Measurements from ENCODE around the gene KCNQ2.
"Not testable (repeated sequence)": the region's sequence is repeated elsewhere in the genome, so short reads cannot be mapped to it uniquely, and the experiment has no call there.

Gene KCNQ2

DNA sequence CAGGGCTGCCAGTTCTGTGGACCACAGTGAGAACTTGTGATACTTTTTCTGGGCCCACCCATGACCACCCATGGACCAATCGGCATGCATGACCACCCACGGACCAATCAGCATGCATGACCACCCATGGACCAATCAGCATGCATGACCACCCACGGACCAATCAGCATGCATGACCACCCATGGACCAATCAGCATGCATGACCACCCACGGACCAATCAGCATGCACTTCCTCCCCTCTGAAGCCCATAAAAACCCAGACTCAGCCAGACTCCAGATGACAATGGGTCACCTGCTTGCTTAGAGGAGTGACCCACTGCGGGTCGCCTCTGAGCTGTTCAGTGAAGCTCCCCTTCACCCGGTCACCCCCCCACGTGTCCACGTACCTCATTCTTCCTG, 92.6 kb downstream of the KCNQ2 start:
- DNase-seq = not testable (repeated sequence)

DNA sequence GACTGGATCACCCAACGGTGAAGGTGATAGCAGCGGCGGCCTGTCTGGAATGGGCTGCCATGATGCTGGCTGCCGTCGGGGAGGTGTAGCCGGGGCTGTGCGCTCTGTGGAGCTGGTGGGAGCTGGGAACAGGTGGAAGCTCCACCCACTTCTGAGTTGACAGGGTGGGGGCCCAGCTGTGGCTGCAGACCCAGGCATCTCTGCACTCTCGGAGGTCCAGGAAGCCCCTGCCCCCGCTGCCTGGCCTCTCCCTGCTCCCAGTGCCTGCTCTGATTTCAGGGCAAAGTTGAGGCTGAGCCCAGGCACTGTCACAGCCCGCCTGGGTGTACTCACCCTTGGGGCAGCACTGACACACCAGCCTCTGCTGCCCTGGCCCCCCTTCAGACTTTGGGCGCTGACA, 93.2 kb downstream of the KCNQ2 start:
- no peak for DNase-seq

DNA sequence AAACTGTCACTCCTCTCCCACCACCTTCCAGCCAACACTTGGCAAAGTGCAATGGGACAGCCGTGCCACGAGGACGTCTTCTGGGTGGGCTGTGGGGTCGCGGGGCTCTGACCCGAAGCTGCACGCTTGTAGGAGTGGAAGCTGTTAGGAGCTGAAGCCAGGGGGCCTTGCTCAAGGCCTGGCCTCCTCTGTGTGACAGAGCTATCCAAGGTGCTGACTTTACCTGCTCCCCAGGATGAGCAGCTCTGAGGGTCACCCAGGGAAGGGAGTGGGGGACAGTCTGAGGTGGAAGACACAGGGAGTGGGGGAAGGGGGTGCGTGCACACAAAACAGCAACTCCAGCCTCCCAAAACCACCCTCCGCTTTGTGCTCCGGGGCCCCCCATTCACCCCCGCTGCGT, 93.8 kb downstream of the KCNQ2 start:
- DNase-seq = no peak

DNA sequence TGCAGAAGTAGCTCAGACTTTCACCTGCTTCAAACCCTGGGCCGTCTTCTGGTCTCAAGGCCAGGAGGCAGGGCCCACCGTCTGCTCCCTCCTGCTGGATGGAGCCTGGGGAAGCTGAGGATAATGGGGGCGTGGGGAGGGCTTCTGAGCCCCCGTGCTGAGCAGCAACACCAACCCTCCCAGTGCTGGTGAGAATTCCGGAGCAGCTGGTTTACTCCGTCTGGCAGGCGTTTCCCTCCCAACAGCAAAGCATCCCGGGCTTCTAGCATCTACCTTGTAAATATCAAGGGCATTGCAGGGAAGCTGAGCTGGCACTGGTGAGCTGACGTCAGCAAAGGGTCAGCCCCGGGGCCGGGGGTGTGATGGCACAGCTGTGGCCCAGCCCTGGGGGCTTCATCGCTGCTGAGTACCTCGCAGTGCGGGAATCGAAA, 94.5 kb downstream of the KCNQ2 start:
- no peak for DNase-seq

DNA sequence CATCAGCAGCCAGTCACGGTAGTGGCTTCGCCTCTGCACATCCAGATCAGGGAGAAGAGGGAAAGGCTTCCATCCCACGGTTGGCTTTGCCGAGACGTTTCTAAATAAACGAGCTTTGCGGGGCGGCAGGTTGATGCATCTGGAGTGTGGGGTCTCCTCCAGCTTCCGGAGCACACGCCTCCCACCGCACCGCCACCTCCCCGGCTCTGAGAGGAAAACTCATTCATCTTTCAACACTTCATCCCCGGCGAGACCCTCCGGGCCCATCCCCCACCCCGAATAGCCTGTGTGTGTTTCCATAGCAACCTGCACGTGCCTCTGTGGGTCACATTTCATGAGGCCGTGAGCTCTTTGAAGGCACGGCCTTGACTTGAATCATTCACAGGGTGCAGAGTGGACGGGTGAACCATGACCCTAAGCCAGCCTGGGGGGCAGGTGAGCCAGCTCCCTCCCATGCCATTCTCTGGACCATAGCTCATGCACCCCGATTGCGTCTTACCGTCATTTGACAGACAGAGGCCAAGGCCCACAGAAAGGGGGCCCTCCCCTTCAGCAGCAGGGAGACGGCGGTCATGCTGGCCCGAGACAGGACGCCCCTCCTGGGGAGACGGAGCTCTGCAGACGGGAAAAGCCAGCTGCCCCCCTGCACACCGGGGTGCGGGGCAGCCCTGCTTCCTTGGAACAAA, 95.1 kb downstream of the KCNQ2 start:
- DNase-seq = no peak

DNA sequence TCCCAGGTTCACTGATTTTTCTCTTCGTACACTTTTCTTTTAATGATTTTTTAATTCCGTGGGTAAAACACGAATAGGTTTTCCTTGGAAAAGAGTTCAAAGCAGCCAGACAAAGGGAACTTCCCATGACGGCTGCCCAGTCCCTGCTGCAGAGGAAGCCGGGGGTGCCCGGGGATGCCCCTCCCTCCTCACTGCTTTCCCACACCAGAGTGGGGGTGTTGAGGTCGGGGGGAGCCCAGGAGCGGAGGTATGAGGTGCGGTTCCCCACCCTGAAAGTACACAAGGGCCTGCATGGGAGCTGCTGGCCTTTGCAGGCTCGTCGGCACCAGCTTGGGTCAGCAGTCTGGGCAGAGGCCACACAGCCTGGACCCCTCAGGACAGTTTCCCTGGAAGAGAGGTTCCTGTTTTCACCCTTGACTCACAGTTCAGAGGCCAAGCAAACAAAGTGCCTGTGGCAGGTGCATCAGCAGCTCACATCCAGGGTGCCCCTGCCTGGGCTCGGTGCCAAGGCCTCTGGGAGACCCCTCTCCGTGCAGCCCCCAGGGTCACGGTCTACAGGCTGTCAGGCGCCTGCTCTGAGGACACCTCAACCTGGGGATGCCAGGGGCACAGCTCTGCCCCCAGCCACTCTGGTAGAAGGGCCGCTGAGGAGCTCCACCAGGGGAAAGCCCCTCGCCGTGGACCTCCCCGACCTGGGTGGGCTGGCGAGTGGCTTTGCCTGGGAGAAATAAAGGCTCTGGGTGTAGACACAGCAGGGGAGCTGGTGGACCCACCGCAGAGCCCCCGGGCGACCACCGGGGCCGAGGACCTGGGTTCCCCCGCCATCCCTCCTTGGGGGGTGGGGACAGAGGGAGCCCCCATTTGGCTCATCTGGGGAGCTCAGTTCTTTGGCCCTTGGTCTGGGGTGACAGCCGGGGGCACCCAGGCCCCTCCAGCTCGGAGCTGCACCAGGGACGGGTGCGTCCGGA, 95.9 kb downstream of the KCNQ2 start:
- DNase-seq = no peak

DNA sequence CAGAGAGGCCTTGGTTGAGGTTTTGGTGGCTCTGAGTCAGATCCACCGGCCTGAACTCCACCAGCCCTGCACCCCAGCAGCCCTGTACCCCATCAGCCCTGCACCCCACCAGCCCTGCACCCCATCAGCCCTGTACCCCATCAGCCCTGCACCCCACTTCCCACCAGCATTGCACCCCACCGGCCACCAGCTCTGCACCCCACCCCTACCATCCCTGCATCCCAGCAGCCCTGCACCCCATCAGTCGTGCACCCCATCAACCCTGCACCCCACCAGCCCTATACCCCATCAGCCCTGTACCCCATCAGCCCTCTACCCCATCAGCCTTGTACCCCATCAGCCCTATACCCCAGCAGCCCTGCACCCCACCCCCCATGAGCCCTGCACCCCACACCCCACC, 97.0 kb downstream of the KCNQ2 start:
- DNase-seq = no peak

DNA sequence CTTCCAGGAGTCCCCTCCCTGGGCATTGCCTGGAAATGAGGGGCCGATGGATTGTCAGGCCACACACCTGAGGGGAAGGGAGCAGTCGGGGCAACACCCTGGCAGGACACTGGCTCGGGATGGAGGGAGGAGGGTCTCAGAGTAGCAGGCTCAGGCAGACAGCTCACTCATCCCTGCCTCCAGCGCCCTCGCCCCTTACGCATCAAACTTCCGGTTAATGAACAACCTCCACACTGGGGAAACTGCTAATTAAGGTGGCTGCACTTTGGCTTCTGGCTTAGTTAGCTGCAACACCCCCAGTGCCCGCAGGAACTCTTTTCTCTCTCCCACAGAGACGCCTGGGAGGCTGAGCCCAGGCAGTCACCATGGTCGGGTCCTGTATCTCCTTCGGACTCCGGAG, 98.0 kb downstream of the KCNQ2 start:
- DNase-seq = no peak

DNA sequence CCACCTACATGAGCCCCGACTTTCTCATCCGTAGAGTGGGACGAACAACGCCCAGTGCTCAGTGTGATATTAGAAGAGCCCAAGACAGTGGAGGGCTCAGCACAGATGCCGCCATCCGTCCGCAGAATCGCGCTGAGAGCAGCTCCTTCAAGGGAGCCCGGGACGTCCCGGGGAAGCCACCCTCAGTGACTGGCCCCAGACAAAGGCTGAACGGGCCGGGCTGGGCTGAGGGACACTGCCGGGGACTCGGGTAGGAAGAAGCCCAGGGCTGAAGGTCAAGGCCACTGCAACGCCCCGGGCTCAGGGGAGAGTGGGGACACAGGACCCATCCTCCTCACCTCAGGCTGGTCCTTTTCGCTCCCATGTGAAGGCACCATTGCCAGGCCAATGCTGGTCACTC, 98.5 kb downstream of the KCNQ2 start:
- no peak for DNase-seq

DNA sequence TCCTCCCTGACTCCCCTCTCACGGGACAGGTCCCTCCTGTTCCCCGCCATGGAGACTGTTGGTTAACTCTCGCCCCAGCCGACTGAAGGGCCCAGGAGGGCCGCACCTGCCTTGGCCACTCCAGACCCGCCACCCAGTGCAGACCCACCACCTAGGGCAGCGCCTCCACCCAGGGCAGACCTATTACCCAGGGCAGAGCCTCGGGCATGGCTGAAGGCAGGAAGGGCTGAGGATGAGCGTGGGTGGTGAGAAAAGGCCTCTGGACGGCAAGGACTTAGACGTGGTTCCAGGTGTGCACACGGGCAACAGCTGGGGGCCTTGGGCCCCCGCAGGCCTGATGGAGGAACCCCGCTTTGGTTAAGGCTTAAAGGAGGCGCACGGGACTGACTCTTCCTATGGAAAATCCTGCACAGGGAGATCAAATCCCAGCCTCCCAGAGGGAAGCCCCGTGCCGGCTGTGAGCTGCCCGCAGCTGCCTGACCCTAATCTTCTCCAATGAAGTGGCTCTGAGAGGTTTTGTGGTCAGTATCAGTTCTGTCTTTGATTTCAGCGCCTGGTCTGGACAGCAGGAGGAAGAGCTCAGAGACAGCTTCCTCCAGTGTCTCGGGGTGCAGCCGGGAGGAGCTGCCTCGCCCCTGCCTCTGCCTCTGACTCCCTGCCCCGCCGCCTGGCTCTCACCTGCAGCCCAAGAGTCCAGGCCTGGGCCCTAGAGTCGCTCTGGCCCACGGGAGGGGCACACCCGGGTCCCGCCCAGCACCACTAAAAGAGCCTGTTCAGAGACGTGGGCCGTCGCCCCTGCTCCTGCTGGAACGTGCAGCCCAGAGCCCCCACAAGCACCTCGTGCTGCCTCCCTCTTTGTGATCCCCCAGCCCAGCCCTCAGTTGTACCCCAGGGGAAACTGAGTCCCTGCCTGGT, 99.2 kb downstream of the KCNQ2 start:
- DNase-seq = no peak

DNA sequence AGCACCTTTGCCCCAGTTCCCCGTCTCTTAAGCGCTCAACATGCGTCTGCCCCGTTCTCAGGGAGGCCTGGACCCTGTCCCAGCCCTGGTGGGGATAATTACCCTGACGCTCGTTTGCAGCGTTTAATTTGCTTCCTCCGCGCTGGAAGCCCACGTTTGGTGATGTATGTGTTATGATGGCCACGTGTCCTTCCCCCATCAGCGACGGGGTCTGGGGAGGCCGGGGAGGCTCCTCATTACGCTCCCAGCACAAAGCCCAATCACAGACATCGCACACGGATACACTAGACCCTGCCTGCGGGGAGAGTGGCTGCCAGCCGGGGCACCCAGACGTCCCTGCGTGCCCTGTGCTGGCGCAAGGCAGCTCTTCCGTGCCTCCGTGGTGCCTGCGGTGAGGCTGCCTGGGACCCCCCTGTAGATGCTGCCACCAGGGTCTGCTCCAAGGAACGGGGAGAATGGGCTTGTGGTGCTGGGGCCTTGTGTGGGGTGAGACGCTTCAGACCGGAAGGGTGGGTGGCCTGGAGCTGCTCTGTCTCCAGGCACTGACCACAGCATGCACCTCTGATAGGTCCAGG, 101.1 kb downstream of the KCNQ2 start:
- DNase-seq = no peak

DNA sequence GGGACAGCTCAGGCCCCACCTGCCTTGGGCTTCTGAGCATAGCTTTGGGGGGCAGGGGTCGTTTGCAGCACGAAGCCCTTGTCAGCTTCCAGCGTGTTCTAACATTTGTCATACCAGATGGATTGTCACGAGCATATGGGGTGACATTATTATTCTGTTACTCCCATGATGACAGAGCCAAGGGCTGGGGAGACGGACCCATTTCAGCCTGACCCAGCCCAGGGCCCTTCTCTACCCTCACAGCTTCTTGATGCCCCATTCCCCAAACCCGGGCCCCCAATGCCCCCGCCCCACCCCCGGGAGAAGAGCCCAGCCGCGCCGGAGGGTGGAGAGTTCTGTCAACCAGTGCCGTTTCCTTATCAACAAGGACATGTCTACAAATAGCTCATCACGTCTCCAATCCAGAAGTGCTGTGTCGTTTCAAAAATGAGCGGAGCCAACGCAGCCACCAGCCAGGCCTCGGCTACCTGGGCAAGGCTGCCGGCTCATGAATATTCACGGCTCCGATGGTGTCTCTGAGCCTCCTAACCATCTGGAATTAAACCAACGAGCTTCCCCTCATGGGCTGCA, 101.8 kb downstream of the KCNQ2 start:
- no peak for DNase-seq

DNA sequence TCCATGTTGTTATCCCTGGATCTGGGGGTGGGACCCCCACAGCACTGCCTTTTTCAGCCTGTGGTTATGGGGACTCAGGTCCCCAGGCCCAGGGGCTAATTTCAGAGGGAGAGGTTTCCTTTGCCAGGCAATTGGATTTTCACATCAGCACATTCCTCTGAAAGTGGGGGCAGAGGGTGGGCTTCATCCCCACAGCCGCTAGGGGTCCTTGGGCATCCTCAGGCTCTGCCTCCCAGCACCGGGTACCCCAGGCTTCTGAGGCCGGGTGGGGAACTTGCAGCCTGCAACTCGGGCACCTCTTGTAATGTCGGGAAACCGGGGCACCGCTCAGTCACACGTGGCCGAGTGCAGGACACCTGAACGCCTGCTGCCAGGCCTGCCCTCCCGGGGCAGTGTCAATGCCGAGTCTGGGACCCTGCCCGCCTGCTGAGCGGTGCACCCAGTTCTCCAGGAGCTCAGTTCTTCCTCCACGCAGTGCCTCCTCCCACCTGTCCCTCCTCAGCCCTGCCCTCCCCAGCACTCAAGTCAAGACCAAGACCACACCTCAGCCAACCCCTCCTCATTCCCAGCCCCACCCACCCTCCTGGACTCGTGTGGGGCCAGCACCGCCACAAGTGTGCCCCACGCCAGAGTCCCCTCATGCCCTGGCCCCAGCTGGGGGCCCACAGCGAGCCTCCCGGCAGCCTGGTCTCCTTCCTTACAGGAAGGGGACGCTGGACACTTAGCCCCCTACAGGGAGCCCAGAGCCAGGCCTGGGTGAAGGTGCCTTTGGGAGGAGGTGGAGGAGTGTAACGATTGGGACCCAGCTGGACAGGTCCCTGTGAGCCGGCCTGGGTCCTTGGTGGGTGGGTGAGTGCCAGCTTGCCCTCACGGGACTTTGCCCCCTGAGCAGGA, 102.5 kb downstream of the KCNQ2 start:
- no peak for DNase-seq

DNA sequence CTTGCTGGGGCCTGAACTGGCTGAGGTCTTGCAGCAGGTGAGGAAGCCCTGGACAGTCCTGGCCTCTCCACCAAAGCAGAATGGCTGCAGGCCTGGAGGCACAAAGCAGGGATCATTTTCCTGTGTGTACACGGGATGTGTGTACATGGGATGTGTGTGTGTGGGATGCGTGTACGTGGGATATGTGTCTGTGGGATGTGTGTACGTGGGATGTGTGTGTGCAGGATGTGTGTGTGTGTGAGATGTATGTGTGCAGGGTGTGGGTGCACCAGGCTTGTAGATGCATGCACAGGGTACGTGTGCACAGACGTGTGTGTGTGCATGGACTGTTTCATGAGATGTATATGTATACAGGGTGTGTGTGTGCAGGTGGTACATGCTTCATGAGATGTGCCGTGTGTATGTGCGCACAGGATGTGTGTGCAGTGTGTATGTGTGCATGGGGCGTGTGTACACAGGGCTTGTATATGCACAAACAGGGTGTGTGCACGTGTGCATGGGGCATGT, 103.4 kb downstream of the KCNQ2 start:
- no peak for DNase-seq

DNA sequence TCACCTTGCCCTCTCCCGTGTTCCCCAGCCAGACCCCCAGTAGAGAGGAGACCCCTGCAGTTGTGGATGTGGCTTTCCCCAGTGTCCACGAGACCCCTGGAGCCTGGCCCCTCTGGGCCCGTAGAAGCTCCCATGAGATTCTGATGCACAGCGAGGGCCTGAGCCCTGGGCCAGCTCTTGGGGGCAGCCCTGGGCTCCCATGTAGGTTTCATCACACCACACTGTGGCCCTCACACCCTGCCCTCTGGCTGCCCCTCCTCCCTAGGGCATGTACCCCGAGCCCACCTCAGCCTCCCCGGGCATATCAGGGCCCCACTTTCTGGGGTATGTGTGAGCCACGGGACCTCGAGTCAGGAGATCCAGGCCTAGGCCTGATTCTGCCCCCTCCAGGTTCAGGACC, 104.3 kb downstream of the KCNQ2 start:
- DNase-seq = no peak

DNA sequence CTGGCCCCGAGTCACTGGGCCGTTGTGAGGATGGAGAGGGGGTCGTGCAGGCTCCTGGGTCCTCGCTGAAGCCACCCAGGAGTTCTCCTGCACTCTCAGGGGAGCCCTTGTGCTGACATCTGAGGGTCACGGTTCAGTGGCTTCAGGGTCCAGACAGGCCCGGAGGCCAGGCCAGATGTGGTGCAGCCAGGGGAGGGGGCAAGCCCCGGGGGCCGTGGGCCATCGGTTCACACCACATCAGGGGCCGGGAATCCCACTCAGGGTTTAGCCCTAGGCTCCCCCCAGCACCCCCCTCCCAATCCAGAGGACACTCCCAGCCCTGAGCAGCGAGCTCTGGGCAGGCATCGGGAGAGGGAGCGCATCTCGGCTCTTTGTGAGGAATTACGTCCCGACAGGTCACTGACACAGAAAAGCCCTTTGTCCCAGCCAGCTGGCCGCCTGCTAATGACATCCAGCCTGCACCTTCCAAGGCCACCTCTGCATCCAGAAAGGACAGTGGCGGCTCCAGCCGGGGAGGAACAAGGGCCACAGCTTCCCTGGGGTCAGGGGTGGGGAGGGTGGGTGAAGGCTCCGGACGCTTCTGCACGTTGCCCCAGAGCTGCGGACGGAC, 104.9 kb downstream of the KCNQ2 start:
- DNase-seq = no peak

DNA sequence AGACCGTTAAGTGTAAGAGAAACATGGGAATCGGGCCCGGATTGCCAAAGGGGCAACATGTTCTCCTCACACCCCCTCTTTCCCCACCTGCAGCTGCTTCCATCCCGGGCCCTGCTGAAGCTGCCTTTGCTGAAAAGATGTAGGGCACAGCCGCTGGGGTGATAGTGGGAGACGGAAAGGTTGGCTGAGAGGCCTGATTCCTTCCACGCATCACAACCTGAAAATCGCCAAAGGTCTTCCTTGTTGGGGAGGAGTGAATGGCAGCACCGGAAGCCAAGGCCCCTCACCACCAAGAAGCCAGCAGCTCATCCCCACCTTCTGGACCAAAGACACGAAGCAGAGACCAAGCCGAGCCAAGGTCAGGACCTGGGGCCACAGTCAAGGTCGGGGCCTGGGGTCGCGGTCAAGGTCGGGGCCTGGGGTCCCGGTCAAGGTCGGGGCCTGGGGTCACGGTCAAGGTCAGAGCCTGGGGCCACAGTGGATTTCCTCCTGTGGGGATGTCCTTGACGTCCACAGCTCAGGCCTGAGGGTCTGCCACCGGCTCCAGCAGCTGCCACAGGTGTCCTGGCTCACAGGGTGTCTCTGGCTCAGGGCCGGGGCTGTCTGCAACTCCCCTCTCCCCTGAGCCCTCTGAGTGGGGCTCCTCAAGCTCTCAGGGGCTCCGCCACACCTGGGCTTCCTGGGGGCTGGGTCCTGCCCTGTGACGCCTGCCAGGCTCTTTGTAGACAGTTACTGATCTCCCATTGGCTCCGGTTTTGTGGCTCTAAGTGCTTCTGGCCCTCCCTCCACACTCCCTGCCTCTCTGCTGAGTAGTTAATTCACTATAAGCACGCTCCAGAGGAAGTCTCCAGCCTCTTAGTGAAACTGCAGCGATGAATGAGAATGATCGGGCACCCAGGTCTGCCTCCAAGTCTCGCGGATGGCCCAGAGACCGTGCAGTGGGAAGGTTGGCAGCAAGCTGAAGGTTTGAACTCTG, 105.8 kb downstream of the KCNQ2 start:
- no peak for DNase-seq

DNA sequence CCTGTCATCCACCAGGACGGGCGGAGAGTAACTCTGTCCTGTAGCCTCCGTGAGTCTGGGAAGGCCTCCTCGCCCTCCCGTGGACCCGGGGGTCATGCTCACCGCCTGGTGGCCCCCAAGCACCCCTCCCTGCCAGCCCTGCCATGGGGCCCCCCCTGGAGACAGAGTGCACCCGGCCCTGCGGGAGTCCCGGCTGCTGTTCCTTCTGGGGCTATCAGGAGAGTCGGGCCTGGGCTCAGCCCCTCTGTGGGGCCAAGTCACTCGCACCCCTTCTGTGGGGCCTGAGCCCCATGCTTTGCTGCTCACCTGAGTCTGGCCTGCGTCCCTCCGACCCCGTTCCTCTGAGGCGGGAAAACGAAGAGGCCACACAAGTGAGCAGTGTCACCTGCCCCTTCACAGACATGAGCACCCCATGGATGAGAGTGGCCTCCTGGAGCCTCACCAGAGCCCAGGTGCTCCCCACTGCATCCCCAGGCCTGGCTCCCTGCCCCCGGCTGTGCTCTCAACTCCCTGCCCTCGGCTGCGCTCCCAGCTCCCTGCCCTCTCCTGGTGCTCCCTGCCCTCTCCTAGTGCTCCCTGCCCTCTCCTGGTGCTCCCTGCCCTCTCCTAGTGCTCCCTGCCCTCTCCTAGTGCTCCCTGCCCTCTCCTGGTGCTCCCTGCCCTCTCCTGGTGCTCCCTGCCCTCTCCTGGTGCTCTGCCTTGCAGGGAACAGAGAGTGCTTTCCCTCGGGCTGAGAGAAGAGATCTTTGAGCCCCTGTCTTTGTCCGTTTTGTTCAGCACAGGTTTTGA, 106.7 kb downstream of the KCNQ2 start:
- DNase-seq = no peak
